NK-92 (cell line): ENCODE data around the gene XPO6.

Experiments
- DNase-seq: peaks from one replicate; lab custom pipeline; 2025; ENCODE audit not compliant: unreplicated experiment; lab: John Stamatoyannopoulos, UW

XPO6 gene

GRCh38 chr16:28067604-28068379 is 144.0 kb downstream of the XPO6 start:
- DNase-seq, result no peak

DNA sequence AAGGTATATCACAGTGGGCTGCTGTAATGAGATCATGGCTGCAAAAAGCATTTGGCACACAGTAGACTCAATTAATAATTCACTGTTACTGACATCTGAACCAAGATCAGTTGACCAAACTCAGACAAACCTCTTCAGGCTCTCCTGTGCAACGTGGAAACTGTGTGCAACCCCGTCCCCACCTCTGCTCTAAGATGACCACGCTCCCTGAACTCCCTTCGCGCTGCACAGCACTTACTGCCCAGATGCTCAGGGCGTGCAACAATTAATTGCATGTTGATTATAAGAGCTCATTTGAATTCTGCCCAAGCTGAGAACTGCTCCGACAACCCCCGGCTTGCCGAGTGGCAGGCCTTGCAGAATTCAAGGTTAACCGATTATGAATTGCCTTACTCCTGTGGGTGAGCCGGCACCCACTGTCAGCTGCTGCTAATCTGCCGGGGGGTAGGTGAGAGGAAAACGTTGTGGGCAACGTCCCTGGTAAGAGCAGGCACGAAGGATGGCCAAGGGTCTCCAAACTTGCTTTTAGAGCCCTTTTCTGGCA is 147.0 kb downstream of the XPO6 start:
- no peak for DNase-seq

DNA sequence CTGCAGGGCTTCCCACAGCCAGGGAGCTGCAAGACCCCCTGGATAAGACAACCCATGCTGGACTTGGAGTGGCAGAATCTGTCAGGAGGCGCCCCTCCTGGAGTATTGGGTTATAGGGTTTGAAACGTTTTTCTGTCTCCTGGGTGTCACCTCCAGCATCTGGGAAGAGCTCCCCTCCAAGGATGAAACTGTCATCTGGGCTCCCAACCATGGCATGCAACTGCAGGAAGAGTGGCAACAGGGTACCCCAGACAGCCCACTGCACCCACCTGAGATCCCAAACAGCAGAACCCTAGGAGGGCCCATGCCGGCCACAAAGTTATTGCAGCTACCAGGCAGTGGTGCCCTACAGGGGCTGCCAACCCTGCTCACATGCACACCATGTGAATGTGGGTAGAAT is 147.6 kb downstream of the XPO6 start:
- DNase-seq, result no peak

DNA sequence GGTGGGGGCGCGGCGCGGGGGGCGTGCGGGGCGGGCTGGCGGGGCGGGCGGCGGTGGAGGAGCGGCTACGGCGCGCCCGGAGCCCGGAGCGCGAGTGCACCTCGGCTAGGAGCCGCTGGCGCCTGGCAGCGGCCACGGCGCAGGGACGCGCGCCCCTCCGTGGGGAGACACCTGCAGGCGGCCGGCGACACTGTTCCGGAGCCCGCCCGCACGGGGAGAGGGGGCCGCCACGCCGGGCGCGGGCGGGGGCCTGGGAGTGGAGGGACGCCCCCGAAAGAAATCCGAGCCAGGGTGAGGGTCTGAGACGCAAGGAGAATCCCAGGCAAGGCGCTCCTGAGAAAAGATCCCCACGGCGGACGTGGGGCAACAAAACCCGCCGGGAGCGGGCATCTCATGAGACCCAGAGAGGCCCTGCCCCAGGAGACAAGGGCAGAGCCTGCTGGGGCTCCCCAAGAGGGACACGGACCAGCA is 148.1 kb downstream of the XPO6 start, which contains the start of gene GSG1L:
Gene GSG1L, minus strand, starts transcription at position 124 of the 471 bp plus-strand sequence. CDS start 290 bp downstream, outside the sequence.
- no peak for DNase-seq

DNA sequence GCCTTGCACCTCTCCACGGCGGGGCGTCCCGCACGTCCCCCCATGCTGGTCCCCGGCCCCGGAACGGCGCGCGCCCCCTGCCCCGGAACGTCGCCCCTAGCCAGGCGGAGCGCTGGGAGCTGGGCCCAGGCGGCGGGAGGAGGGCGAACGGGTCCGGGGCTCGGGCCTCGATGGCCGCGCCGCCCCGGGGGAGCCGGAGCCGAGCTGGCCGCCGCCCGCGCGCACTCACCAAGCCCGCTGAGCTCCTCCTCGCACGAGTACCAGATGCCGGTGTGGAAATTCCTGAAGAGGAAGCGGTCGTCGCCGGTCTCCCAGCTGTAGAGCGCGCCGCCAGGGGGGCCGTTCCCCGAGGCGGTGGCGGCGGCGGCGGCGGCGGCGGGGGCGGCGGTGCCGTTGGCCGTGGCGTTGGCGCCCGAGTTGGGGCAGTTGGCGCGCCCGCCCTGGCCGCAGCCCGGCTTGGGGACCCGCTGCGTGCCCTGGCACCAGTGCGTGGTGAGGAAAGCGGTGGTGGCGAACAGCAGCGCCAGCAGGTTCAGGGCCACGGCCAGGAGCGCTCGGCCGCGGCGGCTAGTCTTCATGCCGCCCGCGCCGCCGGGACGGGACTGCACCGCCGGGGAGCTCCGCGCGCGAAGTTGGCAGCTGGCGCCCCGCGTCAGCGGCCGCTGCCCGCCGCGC is 148.8 kb downstream of the XPO6 start:
- DNase-seq, result no peak

DNA sequence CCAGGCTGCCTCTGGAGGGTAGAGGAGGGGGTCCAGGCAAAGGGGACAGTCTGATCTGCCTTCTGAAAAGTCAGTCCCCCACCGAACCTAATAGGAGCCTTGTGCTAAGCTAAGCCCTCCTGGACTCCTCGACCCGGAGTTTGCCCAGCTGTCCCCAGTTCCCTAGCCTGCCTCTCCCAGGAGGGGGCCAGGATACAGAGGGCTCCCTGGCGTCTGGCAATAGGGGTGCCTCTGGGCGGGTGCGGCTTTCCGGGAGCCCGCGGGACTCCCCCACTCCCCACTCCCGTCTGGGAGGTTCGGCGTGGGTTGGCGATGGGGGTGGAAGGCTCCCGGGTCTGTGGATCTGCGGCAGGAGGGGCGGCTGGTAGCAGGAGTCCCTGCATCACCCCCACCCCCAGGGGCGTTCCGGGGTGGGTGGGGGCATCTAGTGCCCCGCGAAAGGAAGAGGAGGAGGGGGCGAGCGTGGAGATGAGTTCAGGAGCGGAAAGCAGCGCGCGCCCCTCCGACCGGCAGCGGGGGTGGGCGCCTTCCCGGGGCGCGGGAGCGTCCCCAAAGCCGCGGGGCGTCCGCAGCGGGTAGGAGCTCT is 149.4 kb downstream of the XPO6 start:
- DNase-seq, result no peak

- DNase-seq, result no peak
Measured at GRCh38 chr16:28061352-28062101, 150.2 kb downstream of the XPO6 start.

DNA sequence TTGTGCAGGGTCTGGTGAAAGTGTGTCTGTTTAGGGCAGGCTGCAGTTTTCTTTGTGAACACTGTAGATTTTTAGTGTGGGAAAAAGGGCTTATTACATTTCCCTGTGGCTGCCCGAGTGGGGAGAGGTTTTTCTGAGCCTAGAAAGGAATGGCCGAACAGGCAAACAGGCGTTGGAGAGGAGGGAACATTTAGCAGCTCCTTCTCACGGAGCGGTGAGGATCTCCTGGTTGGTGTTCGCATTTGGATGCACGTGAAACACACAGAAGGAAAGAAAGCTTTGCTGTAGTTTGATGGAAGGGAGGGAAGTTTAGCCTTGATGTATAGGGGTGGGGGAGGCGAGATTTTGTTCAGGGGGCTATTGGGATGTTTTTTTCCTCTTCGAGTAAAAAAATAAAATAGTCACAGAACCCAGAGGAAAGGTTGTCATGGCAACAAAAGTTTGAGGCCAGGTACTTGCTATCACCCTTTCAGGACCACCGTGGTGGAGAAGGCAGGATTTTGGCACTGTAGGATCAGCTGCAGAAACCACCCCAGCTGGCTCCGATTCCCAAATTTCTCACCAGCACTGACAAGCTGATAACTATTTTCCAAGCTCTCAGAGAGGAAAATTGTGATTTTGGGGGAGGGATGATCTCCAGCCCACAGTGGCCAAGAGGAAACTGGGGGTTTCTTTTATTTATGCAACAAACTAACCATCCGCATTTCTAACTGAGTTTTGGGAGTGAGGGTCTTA is 151.8 kb downstream of the XPO6 start:
- DNase-seq, result no peak

GRCh38 chr16:28058839-28059589 is 152.8 kb downstream of the XPO6 start:
- no peak for DNase-seq

DNA sequence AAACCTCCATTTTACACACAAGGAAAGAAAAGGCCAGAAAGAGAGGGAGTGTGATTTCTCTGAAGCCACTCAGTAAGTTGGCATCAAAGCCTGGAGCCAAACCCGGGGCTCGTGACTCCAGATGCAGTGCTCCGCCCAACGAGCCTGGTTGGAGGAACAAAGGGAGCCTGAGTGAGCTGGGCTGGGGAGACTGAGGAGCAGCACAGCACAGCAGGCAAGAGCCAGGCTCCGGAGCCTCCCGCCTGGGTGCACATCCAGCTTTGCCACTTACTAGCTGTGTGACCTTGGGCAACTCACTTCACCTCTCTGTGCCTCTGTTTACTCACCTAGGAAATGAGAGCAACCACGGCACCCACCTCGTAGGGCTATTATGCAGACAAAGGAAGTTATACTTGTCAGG is 153.8 kb downstream of the XPO6 start:
- DNase-seq, result no peak

DNA sequence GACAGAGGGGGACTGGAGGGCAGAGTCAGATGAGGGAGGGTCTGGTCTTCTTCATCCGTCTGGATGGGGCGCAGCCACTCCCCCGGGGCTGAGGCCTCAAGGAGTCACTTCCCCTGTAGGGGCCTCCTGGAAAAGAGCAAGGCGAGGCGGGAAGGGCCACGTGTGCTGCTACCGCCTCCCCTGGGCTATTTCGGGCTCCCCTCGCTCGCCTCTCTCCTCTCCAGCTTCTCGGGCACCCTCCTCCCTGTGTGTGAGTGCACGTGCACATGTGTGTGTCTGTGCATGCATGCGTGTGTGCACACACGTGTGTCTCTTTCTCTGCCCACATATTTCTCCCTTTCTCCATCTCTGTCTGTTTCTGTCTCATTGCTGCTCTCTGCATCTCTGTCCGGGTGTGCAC is 158.3 kb downstream of the XPO6 start:
- no peak for DNase-seq

DNA sequence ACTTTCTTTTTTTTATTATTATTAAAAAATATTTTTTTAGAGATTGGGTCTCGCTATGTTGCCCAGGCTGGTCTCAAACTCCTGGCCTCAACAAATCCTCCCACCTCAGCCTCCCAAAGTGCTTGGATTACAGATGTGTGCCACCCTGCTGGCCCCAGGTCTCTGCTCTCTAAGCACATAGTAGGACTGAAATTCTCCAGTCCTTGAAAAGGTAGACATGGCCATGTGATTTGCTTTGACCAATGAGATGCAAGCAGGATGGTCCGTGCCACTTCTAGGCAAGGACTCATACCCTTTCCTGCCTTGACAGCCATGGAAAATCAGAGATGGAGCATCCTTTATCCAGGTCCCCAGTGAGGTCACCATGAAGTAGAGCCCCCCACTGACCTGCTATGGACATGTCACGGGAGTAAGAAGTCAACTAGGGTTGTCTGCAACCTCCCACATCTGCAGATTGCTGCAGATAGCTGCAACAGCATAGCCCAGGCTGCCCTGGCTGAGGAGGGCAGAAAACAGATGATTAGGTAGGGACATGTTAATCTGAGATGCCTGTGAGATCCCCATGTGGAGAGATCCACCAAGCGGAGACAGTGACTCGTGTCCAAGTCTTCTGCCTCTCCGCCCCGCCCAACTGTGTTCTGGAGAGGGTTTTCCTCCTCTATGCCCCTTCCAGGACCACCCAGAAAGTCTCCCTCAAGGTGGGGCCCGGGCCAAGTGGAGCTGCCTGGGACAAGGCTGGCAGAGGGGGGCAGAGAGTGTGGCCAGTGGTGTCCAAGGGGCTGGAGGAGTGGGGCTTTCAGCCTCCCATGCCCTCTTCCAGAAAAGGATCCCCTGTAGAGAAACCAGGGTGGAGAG is 159.3 kb downstream of the XPO6 start:
- no peak for DNase-seq

DNA sequence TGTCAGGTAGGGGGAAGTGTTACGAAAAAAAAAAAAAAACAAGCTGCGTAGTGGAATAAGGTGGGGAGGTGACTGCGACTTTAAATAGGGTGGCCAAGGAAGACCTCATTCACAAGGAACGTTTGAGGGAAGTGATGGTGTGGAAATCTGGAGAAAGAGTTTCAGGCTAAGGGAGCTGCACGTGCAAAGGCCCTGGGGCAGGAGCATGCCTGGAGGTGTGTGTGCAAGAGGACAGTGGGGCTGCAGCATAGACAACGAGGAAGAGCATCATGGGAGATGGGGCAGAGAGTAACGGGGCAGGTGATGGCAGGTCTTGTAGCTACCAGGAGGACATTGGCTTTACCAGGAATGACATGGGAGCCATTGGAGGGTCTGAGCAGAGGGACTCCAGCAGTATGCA is 160.3 kb downstream of the XPO6 start:
- no peak for DNase-seq
